Activated gamma-delta T cell treated with Interleukin-2 at 50 U/mL for 16 hours (primary cell): Measurements from ENCODE around the gene DPY19L3.

Experiments
- DNase-seq: peaks from one replicate; pipeline ENCODE4 v3.0.0-alpha.2; 2020

DPY19L3 gene

GRCh38 chr19:32530773-32531172 is 125.2 kb downstream of the DPY19L3 start:
- no peak for DNase-seq

- DNase-seq: no peak
Observed at GRCh38 chr19:32532233-32532632, 126.7 kb downstream of the DPY19L3 start.
